Measurements from ENCODE around the gene WDR45B.
A peak's percentile ranks its signal among the peaks of the same experiment; 100 is the strongest.
"Not testable (repeated sequence)": the region's sequence is repeated elsewhere in the genome, so short reads cannot be mapped to it uniquely, and the experiment has no call there.

Gene WDR45B

GRCh38 chr17:82598256-82599119 lies 49.8 kb downstream of the WDR45B start:
- DNase-seq: no peak

DNA sequence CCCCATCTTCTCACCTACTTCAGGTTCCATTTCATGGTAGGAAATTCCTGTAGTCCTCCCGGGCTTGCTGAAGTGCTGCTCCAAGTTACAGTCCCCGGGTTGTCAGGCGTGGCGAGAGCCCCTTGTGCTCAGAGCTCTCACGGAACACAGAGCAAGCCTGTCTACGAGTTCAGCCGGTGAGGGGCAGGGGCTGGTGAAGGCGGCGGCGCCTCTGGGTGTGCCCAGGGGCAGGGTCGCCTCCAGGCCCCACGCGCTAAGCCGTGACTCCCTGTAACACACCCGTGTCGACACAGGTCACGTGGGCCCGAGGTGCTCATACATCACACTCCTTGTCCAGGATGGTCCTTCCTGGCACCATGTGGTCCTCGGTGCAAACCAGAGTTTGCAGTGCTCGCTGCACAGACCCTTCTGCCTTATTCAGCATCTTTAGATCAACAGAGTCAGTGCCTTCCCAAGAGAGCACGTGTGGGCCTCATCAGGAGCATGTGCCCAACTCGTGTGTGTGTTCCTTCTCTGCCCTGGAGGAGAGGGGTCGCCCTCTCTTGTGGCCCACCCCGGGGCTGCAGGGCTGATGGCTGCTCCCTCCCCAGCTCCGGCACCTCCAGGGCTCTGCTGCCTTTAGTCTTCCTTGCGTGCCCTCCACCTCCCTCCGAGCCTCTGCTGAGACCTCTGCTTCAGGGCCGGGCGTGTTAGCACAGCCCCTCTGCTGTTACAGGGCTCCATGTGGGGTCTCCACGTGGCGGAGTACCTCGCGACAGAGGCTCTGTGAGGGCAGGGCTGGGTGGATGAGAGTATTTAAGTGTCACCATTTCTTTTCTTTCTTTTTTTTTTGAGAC lies 51.2 kb downstream of the WDR45B start:
- no peak for DNase-seq

- DNase-seq: no peak
These were observed 51.9 kb downstream of the WDR45B start for GRCh38 chr17:82596296-82596695.

GRCh38 chr17:82595893-82596292 lies 52.4 kb downstream of the WDR45B start:
- no peak for DNase-seq

- DNase-seq: no peak
These were observed 53.7 kb downstream of the WDR45B start for GRCh38 chr17:82594571-82594970.

- no peak for DNase-seq
These were observed 54.6 kb downstream of the WDR45B start for GRCh38 chr17:82593590-82594087.

DNA sequence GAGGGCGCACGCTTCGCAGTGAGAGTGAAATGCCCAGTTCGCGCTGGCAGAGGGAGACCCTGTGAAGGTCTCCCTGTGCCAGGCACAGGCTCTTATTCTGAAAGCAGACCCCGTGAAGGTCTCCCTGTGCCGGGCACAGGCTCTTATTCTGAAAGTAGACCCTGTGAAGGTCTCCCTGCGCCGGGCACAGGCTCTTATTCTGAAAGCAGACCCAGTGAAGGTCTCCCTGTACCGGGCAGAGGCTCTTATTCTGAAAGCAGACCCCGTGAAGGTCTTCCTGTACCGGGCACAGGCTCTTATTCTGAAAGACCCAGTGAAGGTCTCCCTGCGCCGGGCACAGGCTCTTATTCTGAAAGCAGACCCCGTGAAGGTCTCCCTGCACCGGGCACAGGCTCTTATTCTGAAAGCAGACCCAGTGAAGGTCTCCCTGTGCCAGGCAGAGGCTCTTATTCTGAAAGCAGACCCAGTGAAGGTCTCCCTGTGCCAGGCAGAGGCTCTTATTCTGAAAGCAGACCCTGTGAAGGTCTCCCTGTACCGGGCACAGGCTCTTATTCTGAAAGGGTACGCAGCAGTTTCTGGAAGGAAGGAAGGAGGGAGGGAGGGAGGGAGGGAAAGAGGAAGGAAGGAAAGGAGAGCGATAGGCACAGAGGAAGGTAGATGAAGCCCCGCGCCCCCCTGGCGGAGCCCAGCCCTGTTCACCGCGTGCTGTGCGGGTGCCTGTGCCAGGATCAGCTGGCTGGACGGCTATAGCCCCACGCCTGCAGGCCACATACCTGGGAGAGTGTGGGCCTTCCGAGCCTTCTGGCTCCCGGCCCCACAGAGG lies 55.3 kb downstream of the WDR45B start:
- peak; percentile 81 for DNase-seq

- no peak for DNase-seq
These were observed 55.9 kb downstream of the WDR45B start for GRCh38 chr17:82592289-82592766.

GRCh38 chr17:82590881-82591539 lies 57.2 kb downstream of the WDR45B start:
- DNase-seq: no peak

- no peak for DNase-seq
These were observed 58.0 kb downstream of the WDR45B start for GRCh38 chr17:82590216-82590615.

GRCh38 chr17:82589851-82590180 lies 58.4 kb downstream of the WDR45B start:
- no peak for DNase-seq

- DNase-seq: no peak
These were observed 59.7 kb downstream of the WDR45B start for GRCh38 chr17:82588266-82589175.

GRCh38 chr17:82587234-82588086 lies 60.8 kb downstream of the WDR45B start:
- DNase-seq: no peak

DNA sequence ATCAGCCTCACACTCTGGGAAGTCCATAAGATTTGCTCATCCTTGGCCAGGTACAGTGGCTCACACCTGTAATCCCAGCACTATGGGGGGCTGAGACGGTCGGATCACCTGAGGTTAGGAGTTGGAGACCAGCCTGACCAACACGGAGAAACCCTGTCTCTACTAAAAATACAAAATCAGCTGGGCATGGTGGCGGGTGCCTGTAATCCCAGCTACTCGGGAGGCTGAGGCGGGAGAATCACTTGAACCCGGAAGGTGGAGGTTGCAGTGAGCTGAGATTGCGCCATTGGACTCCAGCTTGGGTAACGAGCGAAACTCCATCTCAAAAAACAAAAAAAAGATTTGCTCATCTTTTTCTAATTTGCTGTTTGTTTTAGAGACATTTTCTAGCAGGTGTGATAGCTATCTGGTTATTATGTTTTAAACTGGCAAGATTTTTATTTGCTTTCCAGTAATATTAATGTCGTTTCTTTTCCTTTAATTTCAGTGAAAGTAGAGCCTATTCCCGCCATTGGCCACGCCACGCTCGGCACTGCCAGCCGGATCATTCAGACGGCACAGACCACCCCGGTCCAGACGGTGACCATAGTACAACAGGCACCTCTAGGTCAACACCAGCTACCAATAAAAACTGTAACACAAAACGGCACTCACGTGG lies 61.5 kb downstream of the WDR45B start:
- DNase-seq: no peak

DNA sequence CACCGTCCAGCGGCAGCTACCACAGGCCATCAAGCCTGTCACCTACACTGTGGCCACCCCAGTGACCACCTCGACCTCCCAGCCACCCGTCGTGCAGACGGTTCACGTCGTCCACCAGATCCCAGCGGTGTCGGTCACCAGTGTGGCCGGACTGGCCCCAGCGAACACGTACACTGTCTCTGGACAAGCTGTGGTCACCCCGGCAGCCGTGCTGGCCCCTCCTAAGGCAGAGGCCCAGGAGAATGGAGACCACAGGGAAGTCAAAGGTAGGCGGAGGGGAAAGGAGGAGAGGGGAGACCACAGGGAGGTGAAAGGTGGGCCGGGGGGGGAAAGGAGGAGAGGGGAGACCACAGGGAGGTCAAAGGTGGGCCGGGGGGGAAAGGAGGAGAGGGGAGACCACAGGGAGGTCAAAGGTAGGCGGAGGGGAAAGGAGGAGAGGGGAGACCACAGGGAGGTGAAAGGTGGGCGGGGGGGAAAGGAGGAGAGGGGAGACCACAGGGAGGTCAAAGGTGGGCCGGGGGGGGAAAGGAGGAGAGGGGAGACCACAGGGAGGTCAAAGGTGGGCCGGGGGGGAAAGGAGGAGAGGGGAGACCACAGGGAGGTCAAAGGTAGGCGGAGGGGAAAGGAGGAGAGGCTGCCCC lies 62.2 kb downstream of the WDR45B start:
- peak; percentile 74 for DNase-seq

GRCh38 chr17:82583720-82584234 lies 64.5 kb downstream of the WDR45B start:
- DNase-seq: no peak

GRCh38 chr17:82582709-82583108 lies 65.5 kb downstream of the WDR45B start:
- DNase-seq: no peak

DNA sequence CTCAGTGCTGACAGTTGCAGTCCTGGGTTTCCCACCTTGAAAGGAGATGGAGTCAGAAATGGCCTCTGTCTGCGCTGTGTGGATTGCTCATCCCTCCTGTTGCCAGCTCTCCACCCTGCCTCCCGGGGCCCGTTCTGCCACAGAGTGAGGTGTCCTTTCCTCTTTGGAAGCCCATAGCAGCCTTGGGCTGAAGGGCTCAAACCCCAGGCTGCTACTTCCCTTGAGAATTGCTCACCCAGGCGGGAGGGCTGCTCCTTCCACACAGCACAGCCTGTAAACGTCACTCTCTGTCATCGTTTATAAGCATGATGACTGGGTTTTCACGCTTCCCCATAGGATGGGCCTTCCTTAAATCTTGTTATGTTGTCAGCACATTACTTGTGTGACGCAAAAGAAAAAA lies 66.0 kb downstream of the WDR45B start:
- DNase-seq: no peak

GRCh38 chr17:82579969-82580368 lies 68.3 kb downstream of the WDR45B start:
- DNase-seq: not testable (repeated sequence)

Measured in left hindlimb (tissue), 1 donor.